Left lung (tissue), 10 donors: ENCODE results near the gene DDX41. TPM values are rescaled to one million over a fixed set of nuclear protein-coding genes. Genes with fewer than 3 reads are reported as not detected.

Source experiments
- ATAC-seq: fragments of 200-7000 bp; cut with Tn5 transposase; one replicate; pipeline ENCODE4 v1.9.1; 2020; ENCODE audit warnings: moderate library complexity
- DNase-seq, 4 donors: peaks; one replicate each; pipeline ENCODE4 v3.0.0-alpha.2; 2013 to 2020
- H3K27ac ChIP-seq, 2 donors: fragments of 200-600 bp; sonication (generic) in 1 of 2; one replicate each; pipeline versions ENCODE4 v1.5.0 to v1.8.0; 2020 to 2021
- H3K27me3 ChIP-seq, 2 donors: fragments of 200-600 bp; sonication (generic) in 1 of 2; one replicate each; pipeline versions ENCODE4 v1.5.0 to v1.8.0; 2020 to 2021
- H3K36me3 ChIP-seq, 2 donors: fragments of 200-600 bp; sonication (generic) in 1 of 2; one replicate each; pipeline versions ENCODE4 v1.5.0 to v1.8.0; 2020 to 2021
- H3K4me1 ChIP-seq, 2 donors: fragments of 200-600 bp; one replicate each; pipeline ENCODE4 v1.8.0; 2021
- H3K4me3 ChIP-seq, 2 donors: fragments of 200-600 bp; sonication (generic) in 1 of 2; one replicate each; pipeline versions ENCODE4 v1.5.0 to v1.8.0; 2020 to 2021; ENCODE audit warnings: mild to moderate bottlenecking in 1 of 2
- H3K9me3 ChIP-seq, 2 donors: fragments of 200-600 bp; sonication (generic) in 1 of 2; one replicate each; pipeline versions ENCODE4 v1.5.0 to v1.8.0; 2020 to 2021
- CTCF ChIP-seq, 2 donors: fragments of 200-600 bp; sonication (generic) in 1 of 2; IDR thresholded peaks; one replicate each; pipeline versions ENCODE4 v1.5.0 to v1.8.0; 2021; ENCODE audit warnings: antibody characterized with exemption in 2 of 2
- intact Hi-C, 2 donors: fragments of 100-400 bp; cut with DNase I; formaldehyde crosslinking; loops; one replicate each; pipeline versions ENCODE4 v1.11.2 to v1.14.2; 2022
- polyA plus RNA-seq, 6 donors: library from polyadenylated mRNA; unstranded; fragments of 120-200 nt; gene quantifications; one replicate each; pipeline ENCODE4 v1.2.1, GENCODE V29; 2013; ENCODE audit not compliant: insufficient read length in 6 of 6
- total RNA-seq, 2 donors: library from RNA; stranded (reverse); fragmentation: NEBNext Ultra II Directional; extraction: Animal tissue kit (Norgen Biotek cat#: 25700); gene quantifications; one replicate each; pipeline ENCODE4 v1.2.1, GENCODE V29; 2021
- donor health status: DM: no; HTN: yes; CAD: no.
- donor health status: DM: no; HTN: no; CAD: no.

DDX41 gene
- total and polyA plus RNA-seq, 8 donors, result 65.9 to 90.2 (median 81.9) TPM

- H3K36me3 ChIP-seq, result peaks cover 0 to 63% of the 10 kb centered on the region in 2 donors
- intact Hi-C loops, result no loop called here
Measured at GRCh38 chr5:177512736-177513380, 3.9 kb downstream of the DDX41 start.

DNA sequence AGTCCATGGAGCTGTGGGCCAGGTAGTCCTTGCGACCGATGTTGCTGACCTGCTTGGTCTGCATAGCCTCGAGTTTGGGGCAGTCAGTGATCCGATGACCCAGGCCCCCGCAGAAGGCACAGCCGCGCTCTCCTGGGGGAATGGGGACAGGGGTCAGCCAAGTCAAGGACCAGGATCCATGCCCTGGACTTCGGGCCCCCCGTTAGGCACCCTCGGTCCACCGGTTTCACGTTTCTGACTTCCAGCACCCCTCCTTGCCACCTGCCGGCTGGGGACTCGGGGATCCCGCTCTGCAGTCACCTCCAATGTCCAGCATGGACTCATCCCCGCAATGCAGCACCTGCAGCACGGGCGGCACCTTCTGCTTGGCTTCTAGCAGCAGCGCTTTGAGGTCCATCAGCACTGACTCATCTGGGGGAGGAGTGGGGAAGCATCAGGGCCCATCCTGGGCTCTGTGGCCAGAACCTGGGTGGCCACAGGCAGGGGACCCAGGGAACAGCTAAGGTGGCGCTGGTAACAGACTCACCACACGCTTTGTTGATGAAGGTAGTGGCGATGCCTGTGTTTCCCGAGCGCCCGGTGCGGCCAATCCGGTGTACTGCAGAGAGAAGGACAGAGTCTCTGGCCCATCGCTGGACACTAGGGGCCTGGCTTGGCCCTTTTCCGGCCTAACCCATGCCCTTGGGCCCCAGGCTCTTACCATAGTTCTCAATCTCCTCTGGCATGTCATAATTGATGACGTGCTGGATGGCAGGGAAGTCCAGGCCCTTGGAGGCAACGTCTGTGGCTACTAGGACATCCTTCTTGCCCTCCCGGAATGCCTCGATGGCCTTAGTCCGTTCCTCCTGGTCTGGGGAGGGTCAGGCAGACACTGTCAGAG is 4.7 kb downstream of the DDX41 start:
- H3K4me3 ChIP-seq, result no peak overlapping the region
- DNase-seq (peak in 1 of 4 donors; percentile 74), ATAC-seq (no peak)
- peaks cover 0 to 71% of the 10 kb centered on the region in 2 donors for H3K36me3 ChIP-seq
- peak overlapping the region in 1 of 2 donors; percentile 98 for H3K27ac ChIP-seq
- H3K9me3 ChIP-seq, result no peaks in the 10 kb centered on the region
- no peak for TF ChIP-seq CTCF (IDR thresholded peaks at IDR 0.05)
- no peaks in the 10 kb centered on the region for H3K27me3 ChIP-seq
- H3K4me1 ChIP-seq, result peaks cover 9 to 51% of the 10 kb centered on the region in 2 donors
- intact Hi-C loops, result no loop called here

More at GRCh38 chr5:177512736-177513380, 3.9 kb downstream of the DDX41 start:
- no peak overlapping the region for H3K4me3 ChIP-seq
- peaks cover 9 to 51% of the 10 kb centered on the region in 2 donors for H3K4me1 ChIP-seq
- no peaks in the 10 kb centered on the region for H3K27me3 ChIP-seq
- no peaks in the 10 kb centered on the region for H3K9me3 ChIP-seq
- no peak for TF ChIP-seq CTCF (IDR thresholded peaks at IDR 0.05)
- H3K27ac ChIP-seq, result no peak overlapping the region
- ATAC-seq, result no peak
- DNase-seq, result no peak

DNA sequence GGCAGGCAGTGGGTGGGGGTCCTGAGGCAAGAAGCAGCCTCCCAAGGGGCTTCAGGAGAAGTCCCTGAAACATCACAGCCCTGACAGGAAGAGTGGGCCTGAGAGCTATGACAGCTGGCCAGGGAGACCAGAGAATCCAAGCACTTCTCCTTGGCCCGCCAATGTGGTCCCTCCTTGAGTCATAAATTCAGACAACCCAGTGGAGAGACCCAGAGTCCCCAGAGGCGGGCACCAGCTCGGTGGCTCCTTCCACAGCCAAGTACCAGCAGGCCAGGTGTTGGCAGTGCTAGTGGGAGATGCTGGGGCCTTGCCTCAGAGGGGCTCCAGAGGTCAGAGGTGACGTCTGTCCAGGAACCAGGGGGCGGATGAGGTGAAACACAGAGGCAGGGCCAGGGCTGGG is 5.6 kb downstream of the DDX41 start:
- H3K4me1 ChIP-seq, result peaks cover 7 to 57% of the 10 kb centered on the region in 2 donors
- H3K36me3 ChIP-seq, result peaks cover 0 to 80% of the 10 kb centered on the region in 2 donors
- no peaks in the 10 kb centered on the region for H3K27me3 ChIP-seq
- DNase-seq (no peak), ATAC-seq (no peak)
- TF ChIP-seq CTCF (IDR thresholded peaks at IDR 0.05), result no peak
- H3K4me3 ChIP-seq, result no peak overlapping the region
- intact Hi-C loops, result no loop called here
- peak overlapping the region; percentile 74 to 98 for H3K27ac ChIP-seq
- no peaks in the 10 kb centered on the region for H3K9me3 ChIP-seq

DNA sequence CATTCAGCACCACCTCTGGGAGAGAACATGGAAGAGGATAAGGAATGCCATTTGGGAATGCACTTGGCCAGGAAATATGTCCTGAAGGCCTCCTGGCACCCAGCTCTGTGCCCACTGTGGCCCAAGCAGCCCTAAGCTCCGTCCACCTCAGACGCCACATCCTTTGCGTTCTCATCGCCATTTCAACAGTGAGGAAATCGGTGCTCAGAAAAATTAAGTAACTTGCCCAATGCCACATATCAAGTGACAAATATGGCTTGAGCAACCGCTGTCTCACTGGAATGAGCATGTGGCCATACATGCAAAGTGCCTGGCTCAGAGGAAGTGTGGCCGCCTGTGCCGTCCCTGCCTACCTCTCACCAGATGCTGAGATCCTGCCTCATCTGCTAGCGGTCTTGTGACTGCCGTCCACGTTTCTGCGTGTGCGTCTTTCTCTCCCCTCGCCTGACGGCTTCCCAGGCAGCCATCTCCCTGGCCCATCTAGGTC is 6.2 kb downstream of the DDX41 start:
- ATAC-seq, result peak; percentile 55
- Histone ChIP-seq H3K36me3 (peaks cover 0 to 83% of the 10 kb centered on the region in 2 donors), H3K4me3 (peak overlapping the region in 1 of 2 donors; percentile 75), H3K27me3 (no peaks in the 10 kb centered on the region), H3K4me1 (peaks cover 1 to 56% of the 10 kb centered on the region in 2 donors), H3K9me3 (no peaks in the 10 kb centered on the region), H3K27ac (peak overlapping the region; percentile 74 to 98)
- intact Hi-C loops, result no loop called here
- peak in 2 of 4 donors; percentile 76 to 91 for DNase-seq
- TF ChIP-seq CTCF (IDR thresholded peaks at IDR 0.05), result no peak
